GM19025 (cell line): Measurements from ENCODE around the gene SMYD4.

ENCODE experiments used
- ATAC-seq: cut with Tn5 transposase; IDR thresholded peaks from one replicate; pipeline ENCODE4 v1.9.1; 2021; ENCODE audit warnings: mild to moderate bottlenecking, low read depth, moderate library complexity; ENCODE audit not compliant: unreplicated experiment

SMYD4 gene

DNA sequence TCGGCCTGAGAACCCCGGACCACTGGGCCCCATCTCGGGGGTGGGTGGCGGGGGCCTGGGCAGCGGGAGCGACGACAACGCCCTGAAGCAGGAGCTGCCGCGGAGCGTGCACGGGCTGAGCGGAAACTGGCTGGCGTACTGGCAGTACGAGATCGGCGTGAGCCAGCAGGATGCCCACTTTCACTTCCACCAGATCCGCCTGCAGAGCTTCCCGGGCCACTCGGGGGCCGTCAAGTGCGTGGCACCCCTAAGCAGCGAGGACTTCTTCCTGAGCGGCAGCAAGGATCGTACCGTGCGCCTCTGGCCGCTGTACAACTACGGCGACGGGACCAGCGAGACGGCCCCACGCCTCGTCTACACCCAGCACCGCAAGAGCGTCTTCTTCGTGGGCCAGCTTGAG lies 95.9 kb downstream of the SMYD4 start:
- no peak for ATAC-seq

DNA sequence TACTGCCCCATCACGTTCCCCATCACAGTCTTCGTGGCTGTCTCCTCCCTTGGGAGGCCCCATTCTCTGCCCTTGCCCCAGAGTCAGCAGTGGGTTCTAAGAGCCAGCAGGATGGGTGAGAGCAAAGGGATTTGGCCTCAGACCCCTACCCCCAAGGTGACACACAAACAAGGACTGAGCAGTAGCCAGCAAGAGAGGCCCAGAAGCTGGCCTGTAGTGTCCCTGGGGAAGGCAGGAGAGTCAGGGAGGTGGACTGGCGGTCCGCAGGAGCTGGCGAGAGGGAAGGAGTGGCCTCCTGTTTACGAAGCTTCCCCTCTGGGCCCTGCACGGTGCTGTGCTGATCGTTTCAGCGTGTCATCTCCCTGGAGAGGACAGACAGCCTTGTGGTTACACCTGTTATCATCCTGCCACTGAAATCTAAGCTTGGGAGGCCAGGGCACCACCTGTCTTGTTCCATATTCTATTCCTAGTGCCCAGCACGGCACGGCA lies 96.8 kb downstream of the SMYD4 start:
- no peak for ATAC-seq

DNA sequence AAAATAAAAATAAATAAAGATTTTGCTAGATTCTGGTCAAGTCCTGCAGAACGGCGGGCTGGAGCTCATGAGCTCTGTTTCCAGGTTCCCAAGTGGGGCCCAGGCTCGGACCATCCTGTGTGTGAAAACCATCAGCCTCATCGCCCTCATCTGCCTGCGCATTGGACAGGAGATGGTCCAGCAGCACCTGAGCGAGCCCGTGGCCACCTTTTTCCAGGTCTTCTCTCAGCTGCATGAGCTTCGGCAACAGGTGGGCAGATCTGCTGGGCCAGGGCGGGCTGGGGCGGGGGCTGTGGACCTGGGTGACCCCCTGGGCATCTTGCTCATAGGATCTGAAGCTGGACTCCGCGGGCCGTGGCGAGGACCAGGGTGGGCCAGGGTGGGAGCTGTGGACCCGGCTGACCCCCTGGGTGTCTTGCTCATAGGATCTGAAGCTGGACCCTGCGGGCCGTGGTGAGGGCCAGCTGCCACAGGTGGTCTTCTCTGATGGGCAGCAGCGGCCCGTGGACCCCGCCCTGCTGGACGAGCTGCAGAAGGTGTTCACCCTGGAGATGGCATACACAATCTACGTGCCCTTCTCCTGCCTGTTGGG lies 97.4 kb downstream of the SMYD4 start:
- ATAC-seq: no peak

DNA sequence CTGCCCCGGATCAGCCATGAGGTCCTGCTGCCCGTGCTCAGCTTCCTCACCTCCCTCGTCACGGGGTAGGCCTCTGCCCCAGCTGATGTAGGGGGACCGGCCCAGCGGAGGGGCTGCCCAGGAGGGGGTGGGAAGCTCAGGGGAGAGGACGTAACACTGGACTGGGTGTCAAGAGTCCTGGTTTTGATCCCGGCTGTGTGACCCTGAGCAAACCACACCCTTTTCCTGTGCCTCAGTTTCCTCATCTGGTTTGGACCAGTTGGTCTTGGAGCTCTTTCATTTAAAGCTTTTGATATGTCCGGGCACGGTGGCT lies 98.6 kb downstream of the SMYD4 start:
- ATAC-seq: no peak

DNA sequence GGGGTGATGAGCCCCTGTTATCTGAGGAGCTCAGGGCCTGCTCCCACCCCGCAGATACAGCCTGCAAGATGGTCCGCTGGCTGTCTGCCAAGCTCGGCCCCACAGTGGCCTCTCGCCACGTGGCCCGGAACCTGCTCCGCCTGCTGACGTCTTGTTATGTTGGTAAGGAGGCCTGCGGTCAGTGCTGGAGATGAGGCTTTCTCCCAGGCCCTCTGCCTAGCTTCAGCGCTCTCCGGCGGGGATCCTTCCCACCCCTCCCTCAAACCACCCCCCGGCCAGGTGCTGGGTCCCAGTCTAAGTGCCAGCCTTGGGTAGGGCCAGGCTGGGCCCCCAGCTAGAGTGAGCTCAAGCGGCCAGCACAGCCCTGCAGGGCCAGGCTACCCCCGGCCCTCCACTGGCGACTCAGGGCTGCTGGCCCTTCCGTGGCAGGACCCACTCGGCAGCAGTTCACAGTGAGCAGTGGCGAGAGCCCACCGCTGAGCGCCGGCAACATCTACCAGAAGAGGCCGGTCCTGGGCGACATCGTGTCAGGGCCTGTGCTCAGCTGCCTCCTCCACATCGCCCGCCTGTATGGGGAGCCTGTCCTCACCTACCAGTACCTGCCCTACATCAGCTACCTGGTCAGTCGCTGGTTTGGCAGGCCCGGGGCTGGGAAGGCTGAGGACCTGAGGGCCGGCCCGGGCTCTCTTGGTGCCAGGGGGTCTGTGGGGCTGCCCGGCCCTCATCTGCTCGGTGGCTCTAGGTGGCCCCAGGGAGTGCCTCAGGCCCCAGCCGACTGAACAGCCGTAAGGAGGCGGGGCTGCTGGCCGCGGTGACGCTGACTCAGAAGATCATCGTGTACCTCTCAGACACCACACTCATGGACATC lies 99.1 kb downstream of the SMYD4 start:
- no peak for ATAC-seq

DNA sequence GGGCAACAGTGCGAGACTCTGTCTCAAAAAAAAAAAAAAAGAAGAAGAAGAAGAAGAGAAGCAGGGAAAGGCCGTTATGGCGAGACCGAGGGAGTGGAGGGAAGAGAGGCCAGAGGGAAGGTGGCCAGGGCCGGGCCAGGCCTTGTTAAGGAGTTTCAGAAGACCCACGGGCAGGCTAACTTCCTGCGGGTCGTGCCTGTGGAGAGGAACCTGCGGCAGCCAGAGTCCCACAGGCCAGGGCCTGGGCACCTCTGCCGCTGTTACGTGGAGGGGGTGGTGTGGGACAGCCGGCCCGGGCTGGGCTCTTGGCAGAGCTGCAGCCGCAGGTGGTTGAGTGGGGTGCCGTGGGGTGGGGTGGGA lies 99.8 kb downstream of the SMYD4 start:
- no peak for ATAC-seq
